GM21737 (cell line): ENCODE data around the gene PARS2.

Source experiments
- ATAC-seq: cut with Tn5 transposase; IDR thresholded peaks from one replicate; pipeline ENCODE4 v1.9.1; 2021; ENCODE audit warnings: mild to moderate bottlenecking, moderate library complexity; ENCODE audit not compliant: unreplicated experiment

Gene PARS2

GRCh38 chr1:54742282-54742681 is 22.0 kb downstream of the PARS2 start:
- ATAC-seq: no peak

GRCh38 chr1:54741531-54741930 is 22.8 kb downstream of the PARS2 start:
- no peak for ATAC-seq

- no peak for ATAC-seq
These were observed 26.1 kb downstream of the PARS2 start for GRCh38 chr1:54738244-54738643.

GRCh38 chr1:54736685-54737084 is 27.6 kb downstream of the PARS2 start:
- ATAC-seq: no peak

GRCh38 chr1:54728027-54728426 is 36.3 kb downstream of the PARS2 start:
- ATAC-seq: no peak

GRCh38 chr1:54724771-54725170 is 39.6 kb downstream of the PARS2 start:
- no peak for ATAC-seq

GRCh38 chr1:54723985-54724384 is 40.3 kb downstream of the PARS2 start:
- ATAC-seq: no peak

- no peak for ATAC-seq
These were observed 42.6 kb downstream of the PARS2 start for GRCh38 chr1:54721719-54722118.

- ATAC-seq: no peak
These were observed 47.9 kb downstream of the PARS2 start for GRCh38 chr1:54716299-54717047.

- peak; percentile 96 for ATAC-seq
These were observed 48.6 kb downstream of the PARS2 start, which contains the start of gene TTC4 for GRCh38 chr1:54715493-54716298. TTC4 (plus strand) TSS chr1:54715861; CDS start chr1:54715909, 48 bp downstream.

GRCh38 chr1:54714881-54715492 is 49.3 kb downstream of the PARS2 start:
- no peak for ATAC-seq

GRCh38 chr1:54711536-54711935 is 52.8 kb downstream of the PARS2 start:
- no peak for ATAC-seq

- no peak for ATAC-seq
These were observed 53.5 kb downstream of the PARS2 start for GRCh38 chr1:54710841-54711240.

- ATAC-seq: no peak
These were observed 53.9 kb downstream of the PARS2 start for GRCh38 chr1:54710434-54710833.

- ATAC-seq: no peak
These were observed 54.6 kb downstream of the PARS2 start for GRCh38 chr1:54709547-54710292.

GRCh38 chr1:54708385-54708784 is 55.9 kb downstream of the PARS2 start:
- no peak for ATAC-seq
